Measurements from ENCODE around the gene FLRT2.

GRCh38 chr14:85663256-85663655 is 133.3 kb downstream of the FLRT2 start:
- TF ChIP-seq TAF1 (IDR thresholded peaks at IDR 0.05; ENCODE audit: borderline replicate concordance, insufficient read depth, low read length) (no peak), POLR2AphosphoS5 (IDR thresholded peaks at IDR 0.05; ENCODE audit: low read depth, low read length) (no peak), REST (IDR thresholded peaks at IDR 0.05; ENCODE audit: insufficient read depth in 1 of 2, low read depth in 2 of 2, low read length in 2 of 2) (no peak), SIN3A (IDR thresholded peaks at IDR 0.05; ENCODE audit: borderline replicate concordance, insufficient read depth, low read length) (no peak), FOXP2 (optimal IDR thresholded peaks at IDR 0.05; ENCODE audit: borderline replicate concordance, extremely low read depth, extremely low read length, insufficient read depth) (no peak)
